ENCODE measurements around the gene GDPGP1. TPM values are rescaled to one million over a fixed set of nuclear protein-coding genes. Genes with fewer than 3 reads are reported as not detected.
A peak's percentile ranks its signal among the peaks of the same experiment; 100 is the strongest.

The GDPGP1 gene
- total and polyA plus RNA-seq, 9 of the 15 experiments (the other 6 are each of a cell fraction or from before 2014, with no cell fraction given) = 0.78 to 6.1 (median 2.8) TPM

- TF ChIP-seq TOE1 (IDR thresholded peaks at IDR 0.05; ENCODE audit: borderline replicate concordance) = no peak
- TF ChIP-seq TOE1 (CRISPR knock-in tag; IDR thresholded peaks at IDR 0.05; ENCODE audit: borderline replicate concordance, low read depth) = no peak
- TF ChIP-seq E2F1 (CRISPR knock-in tag; IDR thresholded peaks at IDR 0.05) = no peak
- TF ChIP-seq, protein P1, sequence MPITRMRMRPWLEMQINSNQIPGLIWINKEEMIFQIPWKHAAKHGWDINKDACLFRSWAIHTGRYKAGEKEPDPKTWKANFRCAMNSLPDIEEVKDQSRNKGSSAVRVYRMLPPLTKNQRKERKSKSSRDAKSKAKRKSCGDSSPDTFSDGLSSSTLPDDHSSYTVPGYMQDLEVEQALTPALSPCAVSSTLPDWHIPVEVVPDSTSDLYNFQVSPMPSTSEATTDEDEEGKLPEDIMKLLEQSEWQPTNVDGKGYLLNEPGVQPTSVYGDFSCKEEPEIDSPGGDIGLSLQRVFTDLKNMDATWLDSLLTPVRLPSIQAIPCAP (CRISPR knock-in tag; IDR thresholded peaks at IDR 0.05; ENCODE audit: borderline replicate concordance) = no peak
- no peak for TF ChIP-seq NFIX (CRISPR knock-in tag; IDR thresholded peaks at IDR 0.05; ENCODE audit: low read depth)
- no peak for TF ChIP-seq MCM5 (IDR thresholded peaks at IDR 0.05; ENCODE audit: low read depth)
- TF ChIP-seq, protein P2, sequence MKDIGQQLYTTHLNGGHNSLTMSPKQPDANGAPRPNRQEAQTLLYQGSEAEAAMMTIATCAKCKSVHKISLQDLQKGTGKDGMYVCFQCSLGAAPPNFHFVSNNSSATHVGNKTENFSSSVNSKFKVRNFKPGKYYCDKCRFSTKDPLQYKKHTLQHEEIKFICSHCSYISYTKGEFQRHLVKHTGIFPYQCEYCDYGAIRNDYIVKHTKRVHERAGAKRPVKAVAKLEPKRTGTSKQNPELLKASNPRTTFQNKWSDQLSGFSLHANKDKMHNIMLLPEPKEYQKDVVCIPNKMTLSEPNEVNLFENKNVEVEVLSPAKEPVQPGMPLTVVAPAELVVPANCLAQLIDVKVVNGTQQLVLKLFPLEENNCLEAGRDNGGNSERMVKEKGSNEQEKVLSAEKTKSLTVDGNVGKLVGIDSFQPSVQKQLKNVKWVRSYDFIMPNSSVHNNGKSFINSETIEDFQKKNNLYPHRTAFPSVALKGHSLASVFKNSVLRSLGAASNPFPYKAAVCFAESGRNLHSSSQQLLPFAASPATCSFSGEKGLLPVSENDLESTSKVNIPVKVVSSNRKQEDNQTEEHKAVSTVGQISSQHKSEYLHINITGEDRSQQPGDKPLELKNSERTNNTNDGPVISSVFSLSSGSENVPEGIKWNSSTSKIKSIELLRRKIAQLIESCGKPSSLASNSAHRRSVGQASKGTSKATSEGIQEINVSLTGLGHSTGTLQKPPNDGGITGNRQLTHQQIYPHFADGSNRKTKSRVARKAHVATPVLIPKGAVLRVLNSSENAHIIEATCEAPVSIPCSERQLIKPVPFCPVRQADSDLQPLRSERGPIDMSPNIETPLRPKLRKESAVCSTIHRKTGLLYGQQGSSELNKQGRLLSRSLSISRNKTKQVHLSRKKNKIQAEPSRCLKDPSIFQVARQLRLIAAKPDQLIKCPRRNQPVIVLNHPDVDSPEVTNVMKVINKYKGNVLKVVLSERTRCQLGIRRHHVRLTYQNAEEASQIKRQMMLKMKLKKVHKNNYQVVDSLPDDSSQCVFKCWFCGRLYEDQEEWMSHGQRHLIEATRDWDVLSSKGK (CRISPR knock-in tag; IDR thresholded peaks at IDR 0.05) = no peak
- TF ChIP-seq RAD21 (CRISPR knock-in tag; conservative IDR thresholded peaks at IDR 0.05 in 1 of 2, IDR thresholded peaks at IDR 0.05 in 1 of 2) = peak; percentile 34 to 73; a peak in 2 of 4 replicates
- no peak for TF ChIP-seq FOXA3 (CRISPR knock-in tag; conservative IDR thresholded peaks at IDR 0.05 in 1 of 2, IDR thresholded peaks at IDR 0.05 in 1 of 2)
- no peak for TF ChIP-seq ASH1L (IDR thresholded peaks at IDR 0.05; ENCODE audit: borderline replicate concordance, low read depth, partially characterized antibody)
- TF ChIP-seq ZC3H8 (IDR thresholded peaks at IDR 0.05) = no peak
- TF ChIP-seq ELF1 (tag; IDR thresholded peaks at IDR 0.05) = no peak
- no peak for TF ChIP-seq BRD4 (IDR thresholded peaks at IDR 0.05)
- TF ChIP-seq STAG1 (CRISPR knock-in tag; IDR thresholded peaks at IDR 0.05; ENCODE audit: borderline replicate concordance) = peak; percentile 79; the same call in 1 of the 2 replicates
- no peak for TF ChIP-seq SIN3A (IDR thresholded peaks at IDR 0.05; ENCODE audit: borderline replicate concordance in 2 of 2, control insufficient read depth in 1 of 2, low read depth in 2 of 2, low read length in 2 of 2)
- no peak for TF ChIP-seq IRF9 (tag; IDR thresholded peaks at IDR 0.05)
- TF ChIP-seq DEAF1 (CRISPR knock-in tag; IDR thresholded peaks at IDR 0.05) = 0 out of 2 replicates have a peak, but pooled peaks have one; percentile 9
- TF ChIP-seq TAL1 (IDR thresholded peaks at IDR 0.05) = no peak
- TF ChIP-seq CTBP1 (IDR thresholded peaks at IDR 0.05; ENCODE audit: borderline replicate concordance) = peak; percentile 60; the same call in 1 of the 2 replicates
Measured at GRCh38 chr15:90294601-90295269, 60.7 kb downstream of the GDPGP1 start (continued).

Data from K562 (cell line).